CMK (cell line): ENCODE data around the gene SNRPA1.

Experiments used
- DNase-seq: peaks from one replicate; pipeline ENCODE4 v3.0.0-alpha.2; 2010; ENCODE audit warnings: low read depth

SNRPA1 gene

GRCh38 chr15:101318839-101319238 is 23.8 kb upstream of the SNRPA1 start:
- DNase-seq, result no peak

GRCh38 chr15:101318147-101318819 is 23.2 kb upstream of the SNRPA1 start:
- DNase-seq, result no peak

GRCh38 chr15:101317336-101317872 is 22.4 kb upstream of the SNRPA1 start:
- no peak for DNase-seq

- no peak for DNase-seq
Measured at GRCh38 chr15:101316529-101316928, 21.5 kb upstream of the SNRPA1 start.

- DNase-seq, result no peak
Measured at GRCh38 chr15:101315736-101316135, 20.7 kb upstream of the SNRPA1 start.

- no peak for DNase-seq
Measured at GRCh38 chr15:101314336-101315125, 19.5 kb upstream of the SNRPA1 start.

- DNase-seq, result no peak
Measured at GRCh38 chr15:101313041-101313761, 18.2 kb upstream of the SNRPA1 start.

- DNase-seq, result no peak
Measured at GRCh38 chr15:101310508-101310907, 15.5 kb upstream of the SNRPA1 start.

GRCh38 chr15:101310161-101310480 is 15.1 kb upstream of the SNRPA1 start:
- DNase-seq, result no peak

- DNase-seq, result no peak
Measured at GRCh38 chr15:101309436-101310160, 14.6 kb upstream of the SNRPA1 start.

GRCh38 chr15:101308604-101309435 is 13.8 kb upstream of the SNRPA1 start:
- DNase-seq, result no peak

- DNase-seq, result no peak
Measured at GRCh38 chr15:101307897-101308603, 13.0 kb upstream of the SNRPA1 start.

GRCh38 chr15:101307048-101307896 is 12.2 kb upstream of the SNRPA1 start:
- DNase-seq, result no peak

GRCh38 chr15:101306341-101307047 is 11.4 kb upstream of the SNRPA1 start:
- no peak for DNase-seq

- no peak for DNase-seq
Measured at GRCh38 chr15:101305820-101306255, 10.8 kb upstream of the SNRPA1 start.

GRCh38 chr15:101303408-101303807 is 8.4 kb upstream of the SNRPA1 start:
- DNase-seq, result no peak

- no peak for DNase-seq
Measured at GRCh38 chr15:101296418-101297405, 1.7 kb upstream of the SNRPA1 start.
